LoVo (cell line): ENCODE data around the gene DMBT1.

Experiments used
- DNase-seq: peaks from one replicate; pipeline ENCODE4 v3.0.0-alpha.2; 2016; ENCODE audit warnings: low spot score

DMBT1 gene

DNA sequence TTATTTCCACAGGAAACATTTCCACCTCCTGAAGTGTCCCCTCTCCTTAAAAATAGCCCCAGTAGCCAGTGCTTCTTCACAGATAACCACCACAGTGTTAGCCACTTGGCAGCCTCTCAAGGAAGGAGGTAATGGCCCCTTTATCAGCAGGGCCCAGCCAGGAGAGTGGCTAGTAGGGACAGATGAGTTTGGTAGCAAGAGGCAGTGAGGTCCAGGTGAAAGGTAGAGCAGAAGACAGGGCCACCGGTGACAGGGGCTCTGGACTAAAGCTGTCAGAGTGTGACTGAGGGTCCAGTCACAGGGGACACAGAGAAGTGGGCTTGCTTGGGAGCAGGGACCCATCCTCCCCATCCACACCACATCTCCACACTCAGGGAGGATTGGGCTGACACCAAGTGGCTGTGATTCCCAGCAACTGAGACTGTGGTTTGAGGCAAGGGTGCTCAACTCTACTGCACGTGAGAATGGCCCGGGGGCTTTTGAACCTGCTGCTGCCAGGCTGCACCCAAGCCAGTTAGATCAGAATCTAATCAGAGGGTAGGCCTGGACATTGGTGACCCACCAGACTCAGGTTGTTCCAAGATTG lies 86.9 kb downstream of the DMBT1 start:
- DNase-seq, result no peak

GRCh38 chr10:122648599-122649428 lies 88.3 kb downstream of the DMBT1 start:
- DNase-seq, result peak; percentile 8

DNA sequence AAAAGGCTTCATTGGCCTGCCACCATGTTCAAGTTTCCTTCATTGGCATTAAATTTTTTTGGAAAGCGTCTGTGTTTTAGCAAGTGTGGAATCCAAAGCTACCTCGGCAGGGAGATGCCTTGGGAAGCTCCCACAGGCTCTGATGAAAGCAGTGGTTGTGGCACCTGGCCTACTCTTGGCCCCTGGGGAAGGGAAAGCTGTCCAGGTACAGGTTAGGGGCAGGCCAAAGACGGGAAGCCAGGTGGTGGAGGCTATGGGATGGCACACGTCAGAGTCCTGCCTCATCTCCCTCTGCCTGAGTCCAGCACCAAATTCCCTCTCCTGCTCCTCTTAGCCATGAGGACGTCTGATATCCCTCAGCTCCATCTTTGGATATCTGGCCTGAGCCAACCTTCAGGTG lies 89.3 kb downstream of the DMBT1 start:
- DNase-seq, result no peak

DNA sequence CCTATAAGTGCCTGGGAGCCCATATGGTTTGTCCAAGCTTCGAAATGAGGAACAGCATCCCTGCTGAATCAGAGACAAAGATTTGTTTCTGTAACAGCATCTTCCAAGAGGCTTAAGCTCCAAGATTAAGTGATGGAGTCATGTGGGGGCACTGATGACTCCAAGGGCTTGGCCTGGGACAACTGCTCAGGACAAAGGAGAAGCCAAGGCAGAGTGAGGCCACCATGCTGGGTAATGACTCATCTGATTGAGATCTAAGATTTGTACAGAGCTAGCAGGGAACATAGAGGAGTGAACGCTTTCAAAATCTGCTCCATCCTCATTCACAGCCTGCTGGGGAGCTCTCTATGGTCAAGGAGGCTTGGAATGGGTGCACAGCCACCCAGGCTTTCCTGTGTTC lies 89.8 kb downstream of the DMBT1 start:
- DNase-seq, result no peak

- DNase-seq, result no peak
Observed at GRCh38 chr10:122655524-122656307, 95.2 kb downstream of the DMBT1 start.

- DNase-seq, result no peak
Observed at GRCh38 chr10:122656308-122656705, 95.8 kb downstream of the DMBT1 start.

- DNase-seq, result no peak
Observed at GRCh38 chr10:122656741-122657140, 96.2 kb downstream of the DMBT1 start.

- no peak for DNase-seq
Observed at GRCh38 chr10:122657255-122657654, 96.7 kb downstream of the DMBT1 start.

- DNase-seq, result no peak
Observed at GRCh38 chr10:122657729-122658128, 97.2 kb downstream of the DMBT1 start.

- no peak for DNase-seq
Observed at GRCh38 chr10:122658356-122659049, 97.9 kb downstream of the DMBT1 start.

- no peak for DNase-seq
Observed at GRCh38 chr10:122659126-122659525, 98.6 kb downstream of the DMBT1 start.

GRCh38 chr10:122659651-122660050 lies 99.1 kb downstream of the DMBT1 start:
- DNase-seq, result no peak

DNA sequence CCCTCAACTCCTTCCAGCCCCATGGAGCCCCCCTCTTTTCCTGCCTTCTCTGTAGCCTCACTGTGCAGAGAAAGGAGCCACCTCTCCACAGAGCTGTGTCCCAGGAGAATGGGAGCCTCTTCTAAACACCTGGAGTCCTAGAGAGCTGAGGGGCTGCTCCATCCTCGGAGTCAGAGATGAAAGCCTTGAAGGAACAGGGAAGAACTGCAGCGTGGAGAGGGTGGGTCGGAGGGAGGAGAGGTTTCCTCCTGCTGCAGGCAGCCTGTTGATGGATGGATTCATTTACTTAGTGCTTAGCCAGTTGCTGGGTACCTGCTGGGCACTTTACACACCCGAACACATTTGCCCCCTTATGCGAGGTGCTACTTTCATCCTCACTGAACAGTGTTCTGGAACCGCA lies 100.1 kb downstream of the DMBT1 start:
- no peak for DNase-seq

DNA sequence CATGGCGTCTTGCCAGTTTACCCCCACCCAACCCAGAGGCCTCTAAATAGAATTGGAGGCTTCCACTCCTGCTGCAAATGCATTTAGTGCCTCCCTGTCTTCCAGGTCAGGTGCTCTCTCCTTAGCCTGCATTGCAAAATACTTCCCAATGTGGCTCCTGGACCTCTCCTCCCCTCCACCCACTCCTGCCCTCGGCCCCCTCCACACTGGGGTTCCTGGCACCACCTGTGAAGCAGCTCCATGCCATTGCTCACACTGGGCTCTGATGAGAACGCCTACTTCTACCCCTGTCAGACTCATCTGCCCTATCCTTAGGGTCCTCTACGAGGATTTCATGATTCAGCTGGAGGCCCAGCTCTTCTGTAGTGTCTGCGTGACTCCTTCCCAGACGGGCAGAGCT lies 101.7 kb downstream of the DMBT1 start:
- DNase-seq, result no peak

DNA sequence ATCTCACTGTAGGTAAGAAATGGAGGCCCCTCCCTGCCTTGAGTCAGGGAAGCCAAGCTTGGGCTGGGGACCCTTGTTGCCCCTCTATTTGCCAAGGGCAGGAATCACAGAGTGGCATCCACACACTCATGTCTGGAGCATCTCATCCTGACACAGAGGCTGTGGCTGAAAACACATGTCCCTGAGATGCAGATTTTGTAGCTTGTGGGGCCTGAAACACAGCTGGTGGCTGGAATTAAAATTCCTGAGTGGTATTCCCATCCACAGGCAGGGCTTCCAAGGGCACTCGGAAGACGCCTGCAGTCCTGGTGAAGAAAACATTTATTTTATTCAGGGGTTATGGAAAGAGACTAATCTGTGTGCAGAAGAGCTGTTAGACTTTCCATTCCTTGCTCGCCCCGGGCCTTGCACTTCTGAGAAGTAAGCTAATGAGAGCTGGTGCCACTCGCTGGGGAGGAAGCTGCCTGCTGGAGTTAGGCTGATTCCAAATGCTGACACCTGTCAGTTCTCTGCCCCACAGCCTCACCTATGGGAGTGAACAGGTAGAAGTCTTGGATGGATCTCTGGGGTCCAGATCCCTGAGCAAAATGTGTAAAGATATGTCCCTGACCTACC lies 103.1 kb downstream of the DMBT1 start:
- DNase-seq, result no peak

DNA sequence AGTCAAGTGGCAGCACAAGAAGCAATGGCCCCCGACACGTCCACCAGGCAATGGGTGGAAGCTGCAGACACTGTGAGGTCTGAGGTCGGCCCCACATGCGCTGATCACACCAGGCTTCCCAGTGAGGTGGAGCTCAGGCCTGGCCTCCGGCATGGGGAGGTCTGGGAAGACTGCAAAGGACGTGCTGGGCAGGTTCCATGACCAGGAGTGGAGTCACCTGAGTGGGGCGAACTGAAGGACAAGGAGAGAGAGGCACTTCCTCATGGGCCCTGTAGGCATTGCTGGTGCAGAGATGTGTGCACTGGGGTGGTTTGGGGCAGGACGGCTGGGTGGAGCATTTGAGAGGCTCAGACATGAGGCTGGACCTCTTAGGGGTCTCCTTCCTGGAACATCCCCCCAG lies 103.9 kb downstream of the DMBT1 start:
- DNase-seq, result no peak

DNA sequence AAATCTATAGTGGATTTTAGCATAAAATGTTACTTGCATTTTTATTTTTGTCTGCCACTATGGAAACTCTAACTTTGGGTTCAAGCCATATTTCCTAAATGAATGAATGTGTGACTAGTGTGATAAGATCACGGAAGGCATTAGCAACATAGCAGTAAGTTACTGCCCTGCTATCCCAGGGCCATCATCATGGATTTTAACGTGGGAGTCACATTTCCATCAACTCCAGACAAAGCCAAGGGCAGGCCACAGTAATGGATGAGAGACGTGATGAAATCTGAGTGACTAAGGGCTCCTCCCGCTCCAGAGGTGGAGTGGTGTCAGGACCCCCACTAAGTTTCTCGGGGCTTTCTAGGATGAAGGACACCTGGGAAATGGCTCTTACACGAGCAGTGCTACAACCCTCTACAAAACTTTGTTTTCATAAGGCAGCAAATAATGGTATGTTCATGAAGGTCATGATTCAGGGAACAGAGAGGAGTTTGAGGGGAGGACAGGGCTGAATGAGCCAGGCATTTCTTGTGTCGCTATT lies 104.8 kb downstream of the DMBT1 start:
- no peak for DNase-seq

DNA sequence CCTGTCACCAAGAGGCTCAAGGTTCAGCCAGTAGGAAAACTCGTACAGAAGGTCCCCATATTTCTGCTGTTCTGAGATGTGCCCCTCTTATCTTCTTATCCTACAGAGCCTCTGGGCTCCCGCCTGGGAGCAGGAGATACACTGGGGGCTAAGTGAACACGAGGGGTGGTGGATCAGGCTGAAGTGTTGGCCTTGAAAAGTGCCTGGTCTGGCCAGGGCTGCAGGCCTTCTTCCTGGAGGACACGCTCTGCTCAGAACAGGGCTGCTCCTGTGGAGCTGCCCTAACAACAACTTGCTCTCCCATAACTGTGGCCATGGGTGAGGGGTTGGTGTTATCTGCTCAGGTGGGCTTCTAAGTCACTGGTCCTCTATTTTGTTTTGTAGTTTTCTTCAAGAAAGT lies 105.4 kb downstream of the DMBT1 start:
- no peak for DNase-seq

GRCh38 chr10:122669045-122669444 lies 108.5 kb downstream of the DMBT1 start:
- DNase-seq, result no peak

- DNase-seq, result no peak
Observed at GRCh38 chr10:122669842-122670241, 109.3 kb downstream of the DMBT1 start.

GRCh38 chr10:122671355-122671754 lies 110.8 kb downstream of the DMBT1 start:
- no peak for DNase-seq

DNA sequence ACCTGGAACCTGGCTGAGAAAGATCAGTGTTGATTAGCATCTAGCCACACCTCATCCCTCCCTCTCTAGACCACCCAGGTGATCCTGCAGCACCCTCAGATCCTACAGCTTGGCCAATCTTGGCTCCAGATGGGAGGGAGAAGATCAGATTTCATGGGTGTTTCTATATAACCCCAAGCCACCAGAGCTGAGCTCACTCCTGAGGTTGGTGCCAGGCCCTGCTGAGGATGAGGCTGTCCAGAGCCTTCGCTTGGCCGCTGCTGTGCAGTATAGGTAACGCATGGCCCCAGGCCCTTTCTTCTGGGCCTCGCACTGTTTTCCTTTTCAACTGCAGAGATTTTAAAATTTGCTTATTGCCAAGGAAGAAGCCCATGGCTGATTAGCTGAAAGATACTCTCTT lies 112.1 kb downstream of the DMBT1 start:
- no peak for DNase-seq
